HepG2 (cell line): ENCODE results near the gene CD2AP. TPM values are rescaled to one million over a fixed set of nuclear protein-coding genes. Genes with fewer than 3 reads are reported as not detected.

ENCODE experiments used
- ARNT2 ChIP-seq: sonication (generic); formaldehyde crosslinking; IDR thresholded peaks from 2 replicates; pipeline ENCODE4 v1.8.0; 2022; ENCODE audit warnings: mild to moderate bottlenecking, low read depth, missing genetic modification reagents, moderate library complexity
- ASH2L ChIP-seq: fragments of 300-600, 200-600 bp; sonication (generic); IDR thresholded peaks from 2 replicates; pipeline ENCODE4 v1.7.0; 2017; ENCODE audit warnings: low read depth, mild to moderate bottlenecking, moderate library complexity, mixed read lengths, low read length; ENCODE audit not compliant: insufficient read length
- DBP ChIP-seq: sonication (generic); formaldehyde crosslinking; IDR thresholded peaks from 2 replicates; pipeline ENCODE4 v1.4.0; 2020; ENCODE audit warnings: missing genetic modification reagents; ENCODE audit errors: not compliant biosample characterization
- ESRRA ChIP-seq: sonication (generic); formaldehyde crosslinking; IDR thresholded peaks from 2 replicates; pipeline ENCODE4 v1.5.1; 2020; ENCODE audit warnings: mild to moderate bottlenecking, low read depth, missing genetic modification reagents
- HIC2 ChIP-seq: sonication (generic); formaldehyde crosslinking; IDR thresholded peaks from 2 replicates; pipeline ENCODE4 v1.9.0; 2022; ENCODE audit warnings: low read depth, missing genetic modification reagents
- HMGA1 ChIP-seq: sonication (generic); formaldehyde crosslinking; conservative IDR thresholded peaks from 2 replicates; pipeline ENCODE4 v1.4.0; 2020; ENCODE audit warnings: missing genetic modification reagents
- MEIS1 ChIP-seq: sonication (generic); formaldehyde crosslinking; IDR thresholded peaks from 2 replicates; pipeline ENCODE4 v1.9.0; 2021; ENCODE audit warnings: mild to moderate bottlenecking, missing genetic modification reagents, moderate library complexity, borderline replicate concordance
- PRMT3 ChIP-seq: sonication (generic); formaldehyde crosslinking; IDR thresholded peaks from 2 replicates; pipeline ENCODE4 v1.8.1; 2022; ENCODE audit warnings: low read depth, mild to moderate bottlenecking, moderate library complexity, missing genetic modification reagents, borderline replicate concordance
- SKIL ChIP-seq: sonication (generic); formaldehyde crosslinking; IDR thresholded peaks from 2 replicates; pipeline ENCODE4 v1.8.0; 2022; ENCODE audit warnings: missing genetic modification reagents, mild to moderate bottlenecking, moderate library complexity, borderline replicate concordance
- SMC3 ChIP-seq: IDR thresholded peaks from 2 replicates; pipeline ENCODE4 v1.6.1; 2011; ENCODE audit warnings: low read length, improper control_type of control experiment
- THAP11 ChIP-seq: IDR thresholded peaks from 2 replicates; pipeline ENCODE4 v1.6.1; 2016; ENCODE audit warnings: missing biosample characterization, missing genetic modification reagents
- ZNF20 ChIP-seq: sonication (generic); formaldehyde crosslinking; IDR thresholded peaks from 2 replicates; pipeline ENCODE4 v1.4.0; 2020; ENCODE audit warnings: mild to moderate bottlenecking, moderate library complexity, missing genetic modification reagents
- ZNF574 ChIP-seq: sonication (generic); formaldehyde crosslinking; IDR thresholded peaks from 2 replicates; pipeline ENCODE4 v1.4.0; 2020; ENCODE audit warnings: missing genetic modification reagents
- ZNF589 ChIP-seq: sonication (generic); formaldehyde crosslinking; conservative IDR thresholded peaks from 2 replicates; pipeline ENCODE4 v1.8.0; 2022; ENCODE audit warnings: mild to moderate bottlenecking, moderate library complexity, missing genetic modification reagents
- ZNF616 ChIP-seq: sonication (generic); formaldehyde crosslinking; IDR thresholded peaks from 2 replicates; pipeline ENCODE4 v1.5.0; 2020; ENCODE audit warnings: low read depth, mild to moderate bottlenecking, missing genetic modification reagents
- ZNF740 ChIP-seq: sonication (generic); formaldehyde crosslinking; IDR thresholded peaks from 2 replicates; pipeline ENCODE4 v1.4.0; 2020; ENCODE audit warnings: missing genetic modification reagents
- polyA plus RNA-seq, 8 experiments: library from polyadenylated mRNA; depleted of rRNA in 3 of 8; stranded (reverse) in 7 of 8; unstranded in 1 of 8; fragments of >200 nt; fragmentation: Illumina TruSeq in 4 of 8; extraction: Trizol in 4 of 8; gene quantifications; 2 replicates each; pipeline versions ENCODE4 v1.2.1 to v1.2.3, GENCODE V29; 2011 to 2016; ENCODE audit warnings: low read depth in 4 of 8, missing spikeins in 1 of 8, mixed read lengths in 1 of 8; ENCODE audit not compliant: insufficient read depth in 1 of 8
- total RNA-seq, 5 experiments: library from RNA; depleted of rRNA; stranded (reverse); fragments of >200 nt; fragmentation: Illumina TruSeq; extraction: Trizol; gene quantifications; 2 replicates each; pipeline ENCODE4 v1.2.3, GENCODE V29; 2016; ENCODE audit warnings: low read depth in 1 of 5
- TF ChIP-seq, protein P1 (sequence below): sonication (generic); formaldehyde crosslinking; IDR thresholded peaks from 2 replicates; pipeline ENCODE4 v1.9.0; 2022; ENCODE audit warnings: missing genetic modification reagents, mild to moderate bottlenecking, borderline replicate concordance

CD2AP gene
- total and polyA plus RNA-seq, 2 of the 13 experiments (the other 11 are each of a cell fraction or from before 2014, with no cell fraction given), result 8.6 to 31.9 TPM

DNA sequence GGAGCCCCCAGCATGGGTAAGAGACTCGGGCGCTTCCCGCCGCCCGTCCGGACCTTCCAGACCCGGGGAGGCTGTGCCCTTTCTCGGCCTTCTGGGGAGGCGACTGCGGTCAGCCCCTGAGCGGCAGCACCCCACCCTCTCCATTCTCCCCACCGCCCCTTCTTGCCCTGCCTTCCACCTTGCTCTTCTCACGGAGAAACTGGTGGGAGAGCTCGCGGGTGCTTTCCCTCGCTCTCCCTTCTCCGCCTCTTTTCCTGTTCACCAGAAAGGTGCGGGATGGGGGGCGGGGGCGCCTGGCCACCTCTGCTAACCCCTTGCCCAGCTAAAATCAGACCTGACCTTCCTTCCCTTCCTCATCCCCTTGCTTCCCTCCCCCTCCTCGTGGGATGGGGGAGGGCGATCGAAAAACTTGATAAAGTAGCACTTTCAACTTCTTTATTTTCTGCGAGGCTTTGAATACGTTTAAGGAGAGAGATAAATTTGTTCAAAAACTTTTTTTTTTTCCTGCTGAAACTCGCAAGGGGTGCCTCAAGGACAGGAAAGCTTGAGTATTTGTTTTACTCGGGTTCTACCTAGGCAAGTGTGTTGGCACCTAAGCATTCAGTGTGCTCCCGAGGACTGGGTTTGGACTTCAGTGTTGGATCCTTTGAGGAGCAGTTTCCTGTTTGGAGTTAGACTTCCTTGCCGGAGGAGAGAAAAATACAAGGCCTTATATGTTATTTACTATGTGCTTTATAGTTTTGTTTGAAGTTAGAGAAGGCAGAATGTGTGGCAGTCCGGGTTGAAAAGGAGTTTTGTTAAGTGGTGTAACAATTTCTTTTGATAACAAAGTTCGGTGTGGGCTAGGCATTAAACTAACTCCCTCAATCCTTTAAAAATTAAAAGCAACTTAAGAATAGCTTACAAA lies 897 bp downstream of the CD2AP start (continued):
- TF ChIP-seq HMGA1 (no peak), PRMT3 (CRISPR knock-in tag) (no peak), ZNF740 (CRISPR knock-in tag) (no peak), SKIL (no peak), ASH2L (peak; percentile 7), SMC3 (no peak; the same call in 1 of the 2 replicates), MEIS1 (CRISPR knock-in tag) (no peak), HIC2 (no peak), DBP (no peak), ESRRA (CRISPR knock-in tag) (0 out of 2 replicates have a peak, but pooled peaks have one; percentile 15), ZNF20 (CRISPR knock-in tag) (0 out of 2 replicates have a peak, but pooled peaks have one; percentile 3), ZNF616 (CRISPR knock-in tag) (no peak), ZNF589 (CRISPR knock-in tag) (no peak), ZNF574 (CRISPR knock-in tag) (no peak), THAP11 (CRISPR knock-in tag) (peak; percentile 9; the same call in 1 of the 2 replicates), ARNT2 (CRISPR knock-in tag) (no peak)
- TF ChIP-seq, protein P1, sequence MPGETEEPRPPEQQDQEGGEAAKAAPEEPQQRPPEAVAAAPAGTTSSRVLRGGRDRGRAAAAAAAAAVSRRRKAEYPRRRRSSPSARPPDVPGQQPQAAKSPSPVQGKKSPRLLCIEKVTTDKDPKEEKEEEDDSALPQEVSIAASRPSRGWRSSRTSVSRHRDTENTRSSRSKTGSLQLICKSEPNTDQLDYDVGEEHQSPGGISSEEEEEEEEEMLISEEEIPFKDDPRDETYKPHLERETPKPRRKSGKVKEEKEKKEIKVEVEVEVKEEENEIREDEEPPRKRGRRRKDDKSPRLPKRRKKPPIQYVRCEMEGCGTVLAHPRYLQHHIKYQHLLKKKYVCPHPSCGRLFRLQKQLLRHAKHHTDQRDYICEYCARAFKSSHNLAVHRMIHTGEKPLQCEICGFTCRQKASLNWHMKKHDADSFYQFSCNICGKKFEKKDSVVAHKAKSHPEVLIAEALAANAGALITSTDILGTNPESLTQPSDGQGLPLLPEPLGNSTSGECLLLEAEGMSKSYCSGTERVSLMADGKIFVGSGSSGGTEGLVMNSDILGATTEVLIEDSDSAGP (CRISPR knock-in tag), result no peak
